ENCODE data around the gene MRPL45.
"Not testable (repeated sequence)": the region's sequence is repeated elsewhere in the genome, so short reads cannot be mapped to it uniquely, and the experiment has no call there.

MRPL45 gene

GRCh38 chr17:38288217-38288827, 8.6 kb upstream of the MRPL45 start:
- DNase-seq (ENCODE audit: low spot score); H3K4me1 ChIP-seq (ENCODE audit: insufficient read depth, poor library complexity, severe bottlenecking); H3K9me3 ChIP-seq (ENCODE audit: severe bottlenecking); H3K27ac ChIP-seq (ENCODE audit: poor library complexity, severe bottlenecking); H3K4me3 ChIP-seq (ENCODE audit: severe bottlenecking); H3K36me3 ChIP-seq (ENCODE audit: low read depth); H3K27me3 ChIP-seq (ENCODE audit: insufficient read depth, poor library complexity, severe bottlenecking): not testable (repeated sequence)
- ATAC-seq (ENCODE audit: low read depth), result peak; percentile 46
- TF ChIP-seq CTCF (IDR thresholded peaks at IDR 0.05; ENCODE audit: poor library complexity, severe bottlenecking), result peak; percentile 65

- not testable (repeated sequence) for H3K4me1 ChIP-seq (ENCODE audit: insufficient read depth, poor library complexity, severe bottlenecking); H3K27ac ChIP-seq (ENCODE audit: poor library complexity, severe bottlenecking); ATAC-seq (ENCODE audit: low read depth); H3K36me3 ChIP-seq (ENCODE audit: low read depth); H3K27me3 ChIP-seq (ENCODE audit: insufficient read depth, poor library complexity, severe bottlenecking); DNase-seq (ENCODE audit: low spot score); H3K4me3 ChIP-seq (ENCODE audit: severe bottlenecking); H3K9me3 ChIP-seq (ENCODE audit: severe bottlenecking)
These were observed 7.2 kb upstream of the MRPL45 start for GRCh38 chr17:38289760-38290159.

GRCh38 chr17:38295602-38296365, 1.2 kb upstream of the MRPL45 start:
- H3K27ac ChIP-seq (ENCODE audit: poor library complexity, severe bottlenecking); DNase-seq (ENCODE audit: low spot score): not testable (repeated sequence)

GRCh38 chr17:38315497-38315896, 18.5 kb downstream of the MRPL45 start:
- Histone ChIP-seq H3K27me3 (ENCODE audit: insufficient read depth, poor library complexity, severe bottlenecking) (no peaks in the 10 kb centered on the region), H3K4me3 (ENCODE audit: severe bottlenecking) (no peak overlapping the region), H3K36me3 (ENCODE audit: low read depth) (peaks cover 29% of the 10 kb centered on the region), H3K4me1 (ENCODE audit: insufficient read depth, poor library complexity, severe bottlenecking) (no peaks in the 10 kb centered on the region), H3K27ac (ENCODE audit: poor library complexity, severe bottlenecking) (no peak overlapping the region), H3K9me3 (ENCODE audit: severe bottlenecking) (no peaks in the 10 kb centered on the region)
- no peak for TF ChIP-seq CTCF (IDR thresholded peaks at IDR 0.05; ENCODE audit: poor library complexity, severe bottlenecking)
- no peak for DNase-seq (ENCODE audit: low spot score)
- ATAC-seq (ENCODE audit: low read depth), result no peak

More at GRCh38 chr17:38295602-38296365, 1.2 kb upstream of the MRPL45 start:
- H3K4me3 ChIP-seq (ENCODE audit: severe bottlenecking); H3K9me3 ChIP-seq (ENCODE audit: severe bottlenecking); H3K4me1 ChIP-seq (ENCODE audit: insufficient read depth, poor library complexity, severe bottlenecking); ATAC-seq (ENCODE audit: low read depth); H3K36me3 ChIP-seq (ENCODE audit: low read depth); H3K27me3 ChIP-seq (ENCODE audit: insufficient read depth, poor library complexity, severe bottlenecking): not testable (repeated sequence)

- no peak for ATAC-seq (ENCODE audit: low read depth)
- no peaks in the 10 kb centered on the region for H3K4me1 ChIP-seq (ENCODE audit: insufficient read depth, poor library complexity, severe bottlenecking)
- no peaks in the 10 kb centered on the region for H3K27me3 ChIP-seq (ENCODE audit: insufficient read depth, poor library complexity, severe bottlenecking)
- no peak overlapping the region for H3K27ac ChIP-seq (ENCODE audit: poor library complexity, severe bottlenecking)
- H3K9me3 ChIP-seq (ENCODE audit: severe bottlenecking), result no peaks in the 10 kb centered on the region
- H3K4me3 ChIP-seq (ENCODE audit: severe bottlenecking), result no peak overlapping the region
- TF ChIP-seq CTCF (IDR thresholded peaks at IDR 0.05; ENCODE audit: poor library complexity, severe bottlenecking), result no peak
- DNase-seq (ENCODE audit: low spot score), result no peak
- peaks cover 37% of the 10 kb centered on the region for H3K36me3 ChIP-seq (ENCODE audit: low read depth)
These were observed 20.1 kb downstream of the MRPL45 start for GRCh38 chr17:38317081-38317480.

- no peak overlapping the region for H3K4me3 ChIP-seq (ENCODE audit: severe bottlenecking)
- no peak for TF ChIP-seq CTCF (IDR thresholded peaks at IDR 0.05; ENCODE audit: poor library complexity, severe bottlenecking)
- no peaks in the 10 kb centered on the region for H3K4me1 ChIP-seq (ENCODE audit: insufficient read depth, poor library complexity, severe bottlenecking)
- H3K27me3 ChIP-seq (ENCODE audit: insufficient read depth, poor library complexity, severe bottlenecking), result no peaks in the 10 kb centered on the region
- H3K9me3 ChIP-seq (ENCODE audit: severe bottlenecking), result no peaks in the 10 kb centered on the region
- H3K27ac ChIP-seq (ENCODE audit: poor library complexity, severe bottlenecking), result no peak overlapping the region
- DNase-seq (ENCODE audit: low spot score) (no peak), ATAC-seq (ENCODE audit: low read depth) (peak; percentile 27; the same call in 1 of the 3 replicates)
- H3K36me3 ChIP-seq (ENCODE audit: low read depth), result peaks cover 52% of the 10 kb centered on the region
These were observed 23.5 kb downstream of the MRPL45 start for GRCh38 chr17:38320482-38320881.

Data from RWPE2 (cell line).